PC-9 (cell line): ENCODE data around the gene AOC3.

Source experiments
- CTCF ChIP-seq: fragments of 200-600 bp; sonication (generic); conservative IDR thresholded peaks from 2 replicates; pipeline ENCODE4 v1.6.1; 2017; ENCODE audit warnings: mixed run types, antibody characterized with exemption, mild to moderate bottlenecking, moderate library complexity
- EZH2 ChIP-seq: fragments of 200-600 bp; sonication (generic); IDR thresholded peaks from 2 replicates; pipeline ENCODE4 v1.8.0; 2017; ENCODE audit warnings: antibody characterized with exemption, low read depth

GRCh38 chr17:42804918-42805367, 46.1 kb upstream of the AOC3 start:
- TF ChIP-seq CTCF (no peak), EZH2 (no peak)
